ES-I3 (cell line): ENCODE measurements around the gene GFER.
A peak's percentile ranks its signal among the peaks of the same experiment; 100 is the strongest.
"Not testable (repeated sequence)": the region's sequence is repeated elsewhere in the genome, so short reads cannot be mapped to it uniquely, and the experiment has no call there.

Source experiments
- H3K36me3 ChIP-seq: 2 replicates; pipeline ENCODE4 v1.6.1; 2013; ENCODE audit warnings: mild to moderate bottlenecking, low read length, control low read depth, moderate library complexity; ENCODE audit not compliant: insufficient read depth
- H3K4me1 ChIP-seq: 2 replicates; pipeline ENCODE4 v1.6.1; 2013; ENCODE audit warnings: mild to moderate bottlenecking, control low read depth, low read length; ENCODE audit not compliant: insufficient read depth
- H3K9ac ChIP-seq: 2 replicates; pipeline ENCODE4 v1.6.1; 2013; ENCODE audit warnings: low read depth, mild to moderate bottlenecking, low read length, moderate library complexity
- H3K9me3 ChIP-seq: 2 replicates; pipeline ENCODE4 v1.6.1; 2013; ENCODE audit warnings: mild to moderate bottlenecking, low read length, moderate library complexity; ENCODE audit not compliant: control insufficient read depth, insufficient read depth

Gene GFER

DNA sequence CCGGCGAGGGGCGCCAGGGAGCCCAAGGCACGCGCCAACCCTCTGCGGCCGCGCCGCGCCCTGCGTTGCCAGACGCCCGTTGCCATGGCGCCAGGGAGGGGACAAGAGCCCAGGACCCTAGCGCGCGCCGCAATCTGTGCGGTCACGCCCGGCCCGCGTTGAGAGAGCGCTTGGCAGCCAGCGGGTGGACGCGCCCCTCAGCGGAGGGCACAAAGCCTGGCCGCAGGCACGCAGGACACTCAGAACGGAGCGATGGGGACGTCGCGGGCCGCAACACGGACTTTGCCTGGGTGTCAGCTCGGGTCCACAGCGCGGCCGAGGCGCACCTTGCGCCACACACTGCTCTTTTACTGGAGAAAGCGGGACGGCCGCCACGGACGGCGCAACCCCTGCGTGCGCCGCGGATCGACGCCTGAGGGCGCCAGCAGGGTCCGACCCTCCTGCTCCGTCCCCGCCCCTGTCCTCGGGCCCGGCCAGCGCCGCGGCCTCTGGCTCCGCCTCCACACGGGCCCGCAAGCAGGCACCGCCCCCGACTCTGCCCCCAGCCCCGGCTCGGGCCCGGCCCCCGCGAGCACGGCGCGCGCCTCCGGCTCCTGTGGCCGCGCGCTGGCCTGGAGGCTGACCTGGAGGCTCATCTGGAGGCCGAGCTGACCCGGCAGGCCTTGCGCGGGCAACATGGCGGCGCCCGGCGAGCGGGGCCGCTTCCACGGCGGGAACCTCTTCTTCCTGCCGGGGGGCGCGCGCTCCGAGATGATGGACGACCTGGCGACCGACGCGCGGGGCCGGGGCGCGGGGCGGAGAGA, at the start of gene GFER:
TSS of gene GFER (plus strand) at position 650 of the 803 bp plus-strand sequence. CDS start at position 676, 26 bp downstream.
- peaks cover 3% of the 10 kb centered on the region; the same call in 1 of the 2 replicates for H3K36me3 ChIP-seq
- H3K9ac ChIP-seq: peak within 1 kb of the TSS; percentile 66
- H3K4me1 ChIP-seq: peaks cover 15% of the 10 kb centered on the region
- no peaks in the 10 kb centered on the region for H3K9me3 ChIP-seq

DNA sequence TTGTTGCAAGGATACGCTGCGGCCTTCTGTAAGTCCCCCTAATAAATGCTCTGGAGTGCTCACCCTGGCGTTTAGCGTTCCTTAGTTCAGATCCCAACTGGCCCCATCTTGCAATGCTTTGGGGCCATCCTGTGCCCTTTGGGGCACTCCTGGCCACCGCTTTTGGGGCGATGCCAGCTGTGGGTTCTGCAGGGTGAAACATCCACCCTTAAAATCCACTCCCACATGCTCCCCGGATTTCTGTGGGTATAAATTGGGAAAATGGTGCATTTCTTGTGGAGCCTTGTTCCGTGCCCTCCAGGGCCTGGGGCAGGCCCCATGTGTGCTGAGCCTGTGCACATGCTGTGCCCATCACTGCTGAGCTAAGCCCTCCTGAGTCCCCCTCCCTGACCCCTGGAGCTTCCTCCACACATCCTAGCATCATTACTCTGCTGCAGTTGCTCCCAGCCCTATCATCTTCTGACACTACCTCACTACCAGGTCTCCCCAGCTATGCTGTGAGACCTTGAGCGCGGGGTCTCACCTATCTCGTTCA, 47.0 kb upstream of the GFER start:
- H3K9ac ChIP-seq: no peak overlapping the region
- peaks cover 4% of the 10 kb centered on the region; the same call in 1 of the 2 replicates for H3K4me1 ChIP-seq
- no peaks in the 10 kb centered on the region for H3K9me3 ChIP-seq
- H3K36me3 ChIP-seq: peaks cover 5% of the 10 kb centered on the region; the same call in 1 of the 2 replicates

DNA sequence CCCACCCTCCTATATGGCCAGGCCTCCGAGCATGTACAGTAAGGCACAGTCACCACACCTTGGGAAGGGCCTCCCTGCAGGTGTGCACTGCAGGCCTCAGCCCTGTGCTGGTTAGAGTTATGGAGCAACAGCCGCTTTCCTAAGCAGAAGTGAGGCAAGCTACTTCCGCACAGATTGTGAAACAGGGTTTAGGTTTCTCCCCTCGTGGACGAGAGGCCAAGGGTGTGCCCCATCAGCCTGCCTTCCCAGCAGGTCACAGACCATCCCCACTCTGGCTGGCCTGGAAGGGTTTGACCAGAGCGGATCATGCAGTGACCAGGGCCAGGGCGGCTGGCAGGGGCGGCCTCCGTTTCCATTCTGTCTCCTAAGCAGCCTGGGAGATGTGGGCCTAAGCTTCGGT, 45.7 kb upstream of the GFER start:
- H3K9me3 ChIP-seq: no peaks in the 10 kb centered on the region
- peaks cover 5% of the 10 kb centered on the region; the same call in 1 of the 2 replicates for H3K36me3 ChIP-seq
- no peak overlapping the region for H3K9ac ChIP-seq
- H3K4me1 ChIP-seq: peaks cover 4% of the 10 kb centered on the region; the same call in 1 of the 2 replicates

DNA sequence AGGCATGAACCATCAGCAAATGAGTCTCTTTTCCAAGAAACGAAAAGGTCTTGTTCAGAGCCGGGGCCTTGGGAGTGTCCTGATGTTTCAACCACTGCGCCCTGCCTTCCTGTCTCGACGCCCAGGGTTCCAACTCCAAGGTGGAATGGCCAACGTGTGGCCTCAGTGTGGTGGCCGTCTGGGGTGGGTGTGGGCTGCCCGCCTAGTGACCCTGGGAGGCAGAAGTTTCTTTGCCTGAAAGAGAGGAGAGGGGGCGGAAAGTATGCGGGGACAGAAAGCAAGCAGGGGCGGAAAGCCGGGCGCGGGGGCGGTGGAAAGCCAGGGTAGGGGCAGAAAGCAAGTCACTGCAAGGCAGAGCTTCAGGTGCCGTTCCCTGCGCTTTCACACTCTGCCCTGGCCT, 45.1 kb upstream of the GFER start:
- H3K9me3 ChIP-seq: no peaks in the 10 kb centered on the region
- H3K4me1 ChIP-seq: peaks cover 4% of the 10 kb centered on the region; the same call in 1 of the 2 replicates
- H3K9ac ChIP-seq: no peak overlapping the region
- H3K36me3 ChIP-seq: peaks cover 5% of the 10 kb centered on the region; the same call in 1 of the 2 replicates

DNA sequence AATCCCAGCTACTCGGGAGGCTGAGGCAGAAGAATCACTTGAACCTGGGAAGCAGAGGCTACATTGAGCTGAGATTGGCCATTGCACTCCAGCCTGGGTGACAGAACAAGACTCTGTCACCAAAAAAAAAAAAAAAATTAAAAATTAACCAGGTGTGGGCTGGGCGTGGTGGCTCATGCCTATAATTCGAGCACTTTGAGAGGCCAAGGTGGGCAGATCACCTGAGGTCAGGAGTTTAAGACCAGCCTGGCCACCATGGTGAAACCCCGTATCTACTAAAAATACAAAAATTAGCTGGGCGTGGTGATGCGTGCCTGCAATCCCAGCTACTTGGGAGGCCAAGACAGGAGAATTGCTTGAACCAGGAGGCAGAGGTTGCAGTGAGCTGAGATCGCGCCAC, 44.2 kb upstream of the GFER start:
- H3K9ac ChIP-seq, H3K36me3 ChIP-seq, H3K4me1 ChIP-seq, H3K9me3 ChIP-seq: not testable (repeated sequence)

DNA sequence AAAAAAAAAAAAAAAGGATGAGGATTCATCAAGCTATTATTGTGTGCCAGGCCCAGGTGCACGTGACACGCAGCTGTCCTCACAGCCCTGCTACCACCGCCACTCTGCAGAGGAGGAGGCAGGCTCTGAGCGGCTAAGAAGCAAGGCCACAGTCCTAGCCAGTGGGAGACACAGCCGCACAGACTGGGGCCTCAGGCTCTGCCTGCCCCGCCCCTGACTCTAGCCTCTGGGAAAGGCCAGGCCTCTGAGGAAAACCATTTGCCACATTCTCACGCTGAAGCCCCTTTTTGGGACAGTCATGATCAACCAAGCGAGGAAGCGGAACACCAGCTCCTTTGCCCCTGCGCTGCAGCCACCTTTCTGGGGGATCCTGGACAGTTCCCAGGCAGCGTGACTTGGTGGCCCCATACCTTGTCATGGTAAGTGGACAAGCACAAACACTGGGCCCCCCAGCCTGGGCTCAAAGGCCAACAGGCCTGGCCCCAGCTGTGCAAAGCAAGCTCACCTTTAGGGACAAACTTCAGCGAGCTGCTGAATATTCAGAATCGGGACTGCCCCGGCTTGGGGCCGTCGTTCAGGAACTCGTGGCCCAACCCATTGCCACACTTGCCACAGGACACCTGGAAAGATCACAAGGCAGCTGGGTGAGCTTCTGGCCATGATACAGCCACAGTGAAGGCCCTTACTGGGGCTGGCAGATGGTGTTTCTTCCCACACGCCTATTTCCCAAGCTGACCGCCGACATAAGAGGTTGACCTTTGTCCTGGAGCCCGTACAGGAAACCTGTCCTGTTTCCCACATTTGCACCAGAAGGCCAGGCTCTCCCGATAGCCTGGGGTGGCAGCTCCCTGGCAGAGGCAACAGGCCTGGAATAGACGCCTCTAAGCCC, 43.5 kb upstream of the GFER start:
- H3K4me1 ChIP-seq: peaks cover 4% of the 10 kb centered on the region; the same call in 1 of the 2 replicates
- peaks cover 5% of the 10 kb centered on the region; the same call in 1 of the 2 replicates for H3K36me3 ChIP-seq
- no peaks in the 10 kb centered on the region for H3K9me3 ChIP-seq
- no peak overlapping the region for H3K9ac ChIP-seq

DNA sequence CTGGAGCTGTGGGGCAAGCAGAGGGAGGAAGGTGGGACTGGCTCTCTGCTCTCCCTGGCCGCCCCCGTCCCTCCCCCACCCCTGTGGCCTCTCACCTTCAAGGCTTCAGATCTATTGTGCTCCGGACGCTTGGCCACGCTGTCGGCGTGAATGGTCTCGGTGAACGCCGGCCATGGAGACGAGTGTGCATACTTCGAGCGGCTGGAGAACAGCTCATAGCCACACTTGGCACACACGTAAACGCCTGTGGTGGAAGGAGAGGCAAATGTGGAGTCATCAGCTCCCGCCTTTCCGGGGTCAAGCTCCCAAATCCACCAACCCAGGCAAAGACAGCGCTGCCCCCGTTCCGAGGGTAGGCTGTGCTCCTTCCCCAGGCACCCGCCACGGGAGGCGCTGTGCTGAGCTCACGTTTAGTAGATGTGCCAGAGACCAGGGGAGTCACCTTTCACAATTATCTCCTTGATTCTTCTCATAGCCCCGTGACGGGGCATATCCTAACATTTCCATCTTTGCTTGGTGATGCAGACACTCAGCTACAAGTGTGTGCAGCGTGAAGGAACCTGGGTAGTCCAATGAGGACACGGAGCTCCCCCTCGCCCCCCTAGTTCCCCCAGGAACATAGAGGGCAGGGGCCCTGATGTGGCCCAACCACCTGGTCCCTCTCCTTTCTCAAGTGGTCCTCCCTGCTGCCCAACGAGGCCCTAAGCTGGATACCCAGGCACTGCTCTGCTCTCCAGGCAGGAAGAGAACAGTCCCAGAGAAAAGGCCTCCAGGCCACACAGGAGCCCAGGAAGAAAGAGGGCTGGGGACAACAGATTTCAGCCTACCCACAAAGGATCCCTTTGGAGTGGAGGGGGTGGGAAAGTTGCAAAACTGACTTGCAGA, 42.6 kb upstream of the GFER start:
- peak overlapping the region; percentile 29; the same call in 1 of the 2 replicates for H3K9ac ChIP-seq
- peaks cover 4% of the 10 kb centered on the region; the same call in 1 of the 2 replicates for H3K4me1 ChIP-seq
- peaks cover 5% of the 10 kb centered on the region; the same call in 1 of the 2 replicates for H3K36me3 ChIP-seq
- H3K9me3 ChIP-seq: no peaks in the 10 kb centered on the region

DNA sequence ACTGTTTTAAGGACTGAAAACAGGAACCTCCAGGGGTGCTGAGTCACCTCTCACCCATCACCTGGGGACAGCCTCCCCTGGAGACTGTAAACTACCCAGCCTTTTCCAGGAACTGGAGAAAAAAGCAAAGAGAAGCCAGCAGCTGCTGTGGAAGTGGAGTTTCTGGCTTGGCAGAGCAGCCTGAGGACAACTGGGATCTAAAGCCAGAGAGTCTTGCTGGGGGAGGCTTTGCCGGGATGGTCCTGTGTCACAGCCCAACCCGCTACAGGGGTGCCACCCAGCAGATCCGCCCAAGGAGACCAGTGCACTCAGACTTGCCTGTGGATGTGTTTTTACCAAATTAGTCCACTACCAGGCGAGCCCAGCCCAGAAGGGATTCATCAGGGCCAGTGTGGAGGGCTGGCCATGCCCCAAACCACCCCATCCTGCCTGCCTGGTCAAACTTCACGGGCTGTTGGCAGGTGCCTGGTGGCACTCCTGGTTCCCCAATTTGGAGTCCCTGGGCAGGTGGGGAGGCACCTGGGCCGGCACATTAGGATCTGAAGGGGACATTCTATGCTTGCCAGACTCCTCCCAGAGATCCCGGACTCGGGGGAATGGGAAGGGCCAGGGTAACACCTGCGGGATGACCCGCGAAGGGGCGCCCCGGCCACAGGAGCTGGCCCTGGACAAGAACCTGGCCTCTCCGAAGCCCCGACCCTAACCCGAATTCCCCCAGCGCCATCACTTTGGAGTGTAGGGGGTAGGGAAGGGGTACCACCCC, 41.8 kb upstream of the GFER start:
- H3K9ac ChIP-seq: peak overlapping the region; percentile 80; the same call in 1 of the 2 replicates
- peaks cover 5% of the 10 kb centered on the region; the same call in 1 of the 2 replicates for H3K36me3 ChIP-seq
- H3K9me3 ChIP-seq: no peaks in the 10 kb centered on the region
- peaks cover 4% of the 10 kb centered on the region; the same call in 1 of the 2 replicates for H3K4me1 ChIP-seq

DNA sequence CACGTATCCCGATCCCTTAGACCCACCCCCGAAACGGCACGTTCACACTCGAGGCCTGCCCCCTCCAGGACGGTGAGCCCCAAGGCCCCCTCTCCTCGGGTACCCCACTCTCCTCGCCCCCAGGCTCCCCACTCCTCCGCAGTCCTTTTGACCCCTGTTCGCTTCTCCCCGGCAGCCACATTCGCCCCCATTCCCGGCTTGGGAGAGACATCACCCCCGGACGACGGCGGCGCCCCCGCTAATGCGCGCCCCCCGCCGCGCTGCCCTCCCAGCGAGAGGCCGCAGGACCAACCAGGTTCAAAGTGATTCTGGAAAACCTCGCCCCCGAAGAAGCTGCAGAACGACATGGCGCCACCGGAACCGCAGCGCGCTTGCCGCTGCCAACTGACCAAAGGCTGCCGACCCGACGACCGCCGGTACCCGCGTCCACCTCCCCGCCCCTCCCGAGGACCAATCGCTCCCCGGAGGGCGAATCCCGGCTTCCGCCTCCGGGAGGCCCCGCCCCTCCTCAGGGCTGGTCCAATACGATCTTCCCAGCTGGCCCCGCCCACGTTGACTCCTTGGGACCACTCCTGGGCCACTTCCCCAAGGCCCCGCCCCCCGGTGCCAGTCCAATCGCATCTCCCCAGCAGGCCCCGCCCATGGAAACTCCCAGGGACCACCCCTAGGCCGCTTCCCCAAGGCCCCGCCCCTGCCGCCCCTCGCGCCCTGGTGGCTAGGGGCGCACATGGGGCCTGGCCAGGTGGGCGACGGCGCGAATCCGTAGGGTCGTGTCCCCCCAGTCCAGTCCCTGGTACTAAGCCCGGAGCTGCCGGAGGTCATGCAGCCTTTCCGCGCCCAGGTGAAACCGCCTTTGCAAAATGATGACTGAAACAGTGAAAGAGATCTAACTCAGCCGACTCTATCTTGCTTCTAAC, 40.9 kb upstream of the GFER start, which contains the start of gene MSRB1:
TSS of gene MSRB1 (minus strand) at position 390 of the 917 bp plus-strand sequence. CDS start at position 347, 43 bp downstream.
- peak within 1 kb of the TSS; percentile 80 for H3K9ac ChIP-seq
- H3K4me1 ChIP-seq: peaks cover 4% of the 10 kb centered on the region; the same call in 1 of the 2 replicates
- H3K9me3 ChIP-seq: no peaks in the 10 kb centered on the region
- H3K36me3 ChIP-seq: peaks cover 5% of the 10 kb centered on the region; the same call in 1 of the 2 replicates

DNA sequence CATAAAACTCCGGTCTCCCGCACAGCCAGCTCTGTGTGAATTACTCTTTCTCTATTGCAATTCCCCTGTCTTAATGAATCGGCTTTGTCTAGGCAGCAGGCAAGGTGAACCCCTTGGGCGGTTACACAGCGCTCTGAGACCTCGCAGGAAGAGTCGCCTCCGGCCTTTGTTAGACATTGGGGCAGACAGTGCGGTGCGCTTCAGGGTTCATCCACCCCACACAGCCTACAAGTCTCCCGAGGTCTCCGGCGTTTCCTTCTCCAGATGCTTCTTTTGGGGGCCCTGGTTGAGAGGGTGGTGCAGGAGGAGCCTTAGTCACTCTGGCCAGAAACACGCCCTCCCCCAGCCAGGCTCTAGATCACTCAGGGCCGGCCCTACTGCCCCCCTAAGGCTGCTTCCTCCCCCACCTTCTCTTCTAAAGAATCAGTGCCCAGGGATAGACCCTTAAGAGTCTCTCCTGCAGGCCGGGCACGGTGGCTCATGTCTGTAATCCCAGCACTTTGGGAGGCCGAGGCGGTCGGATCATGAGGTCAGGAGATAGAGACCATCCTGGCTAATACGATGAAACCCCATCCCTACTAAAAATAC, 39.3 kb upstream of the GFER start:
- Histone ChIP-seq H3K4me1 (peaks cover 4% of the 10 kb centered on the region; the same call in 1 of the 2 replicates), H3K9me3 (no peaks in the 10 kb centered on the region), H3K9ac (no peak overlapping the region), H3K36me3 (peaks cover 3% of the 10 kb centered on the region; the same call in 1 of the 2 replicates)

DNA sequence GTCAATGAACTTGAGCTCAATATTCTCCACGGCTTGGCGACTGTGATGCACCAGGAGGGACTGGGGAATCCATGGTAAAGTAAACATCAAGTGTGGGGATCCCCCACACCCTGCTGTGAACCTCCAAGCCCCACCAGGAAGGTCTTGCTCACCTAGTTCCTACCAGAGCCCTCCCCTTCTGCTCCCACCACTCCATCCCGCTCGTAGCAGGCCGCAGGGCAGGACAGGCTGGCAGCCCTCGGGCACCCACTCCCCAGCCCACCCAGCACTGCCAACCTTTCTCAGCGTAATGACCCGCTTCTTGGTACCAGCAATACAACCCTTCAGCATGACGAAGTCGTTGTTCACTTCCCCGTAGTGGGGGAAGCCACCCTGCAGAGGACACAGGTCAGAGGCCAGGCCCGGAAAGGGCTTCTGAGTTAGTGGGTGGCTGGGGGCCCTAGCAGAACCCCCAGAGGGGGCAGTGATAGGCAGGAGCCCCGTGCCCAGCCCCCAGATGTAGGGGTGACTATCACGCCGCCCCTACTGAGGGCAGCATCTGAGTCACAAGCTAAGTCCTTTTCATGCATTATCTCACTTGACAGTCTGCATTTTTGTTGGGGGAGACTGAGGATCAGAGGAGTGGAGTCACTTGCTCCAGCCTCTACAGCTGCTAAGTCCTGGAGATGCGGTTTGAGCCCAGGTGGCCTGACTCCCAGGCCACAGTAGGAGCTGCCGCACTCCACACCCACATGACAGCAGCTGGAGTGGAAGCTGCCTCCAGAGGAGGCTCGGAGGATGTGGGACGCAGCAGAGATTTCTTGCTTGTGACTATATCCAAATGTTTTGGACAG, 38.2 kb upstream of the GFER start:
- H3K9me3 ChIP-seq: no peaks in the 10 kb centered on the region
- no peaks in the 10 kb centered on the region for H3K36me3 ChIP-seq
- H3K4me1 ChIP-seq: peaks cover 4% of the 10 kb centered on the region; the same call in 1 of the 2 replicates
- H3K9ac ChIP-seq: no peak overlapping the region
